Psoas muscle (tissue), 8 donors: Measurements from ENCODE around the gene COL13A1. TPM values are rescaled to one million over a fixed set of nuclear protein-coding genes. Genes with fewer than 3 reads are reported as not detected.

ENCODE experiments used
- ATAC-seq, 4 donors: fragments of 200-7000 bp; cut with Tn5 transposase; one replicate each; pipeline ENCODE4 v1.9.1; 2020; ENCODE audit warnings: moderate library complexity in 3 of 4, mild to moderate bottlenecking in 2 of 4
- DNase-seq, 2 donors: peaks; one replicate each; pipeline ENCODE4 v3.0.0-alpha.2; 2020
- H3K27ac ChIP-seq: fragments of 200-600 bp; one replicate; pipeline ENCODE4 v1.8.0; 2022
- H3K27me3 ChIP-seq, 3 donors: fragments of 200-600 bp in 1 of 3; one replicate each; pipeline versions ENCODE4 v1.6.1 to v1.8.0; 2013 to 2022; ENCODE audit warnings: low read length in 2 of 3, mild to moderate bottlenecking in 2 of 3, moderate library complexity in 1 of 3; ENCODE audit not compliant: insufficient read depth in 3 of 3
- H3K36me3 ChIP-seq, 2 donors: fragments of 200-600 bp in 1 of 2; one replicate each; pipeline versions ENCODE4 v1.6.1 to v1.8.0; 2013 to 2022; ENCODE audit warnings: low read depth in 1 of 2, mild to moderate bottlenecking in 1 of 2, moderate library complexity in 1 of 2; ENCODE audit not compliant: insufficient read depth in 1 of 2
- H3K4me1 ChIP-seq: fragments of 200-600 bp; one replicate; pipeline ENCODE4 v1.8.0; 2022
- H3K4me3 ChIP-seq: fragments of 200-600 bp; one replicate; pipeline ENCODE4 v1.8.0; 2022; ENCODE audit warnings: mild to moderate bottlenecking
- H3K9me3 ChIP-seq: fragments of 200-600 bp; one replicate; pipeline ENCODE4 v1.8.0; 2022
- WGBS, 3 donors: extraction: QIAGEN DNeasy Blood & Tissue Kit; methylation state at CpG; one replicate each; pipeline versions ENCODE4 v1.1.6 to v1.1.7; 2013; 5-methylcytosine and 5-hydroxymethylcytosine counted together
- intact Hi-C, 2 donors: fragments of 100-400 bp; cut with DNase I; formaldehyde crosslinking; loops; one replicate each; pipeline versions ENCODE4 v1.11.0 to v1.14.2; 2022
- polyA plus RNA-seq, 3 donors: library from polyadenylated mRNA; stranded (reverse); fragments of 200-250 nt; gene quantifications; one replicate each; pipeline ENCODE4 v1.2.3, GENCODE V29; 2013
- total RNA-seq, 4 donors: library from RNA; stranded (reverse); fragmentation: NEBNext Ultra II Directional in 2 of 4; extraction: Animal tissue kit (Norgen Biotek cat#: 25700) in 2 of 4; gene quantifications; one replicate each; pipeline versions ENCODE4 v1.2.1 to v1.2.4, GENCODE V29; 2021 to 2023
- TF ChIP-seq, protein P1 (sequence below): fragments of 200-600 bp; IDR thresholded peaks from one replicate; pipeline ENCODE4 v1.8.0; 2022; ENCODE audit warnings: antibody characterized with exemption
- donor health status: healthy with polysubstance abuse.
- donor health status: DM: no; HTN: no; CAD: no; lungs with moderate emphysema.
- donor health status: Bipolar disorder and iron deficiency.
- donor health status: healthy.
- donor health status: DM: yes; HTN: yes; CAD: no.
- donor health status: DM: no; HTN: no; CAD: no.
- donor health status: DM: no; HTN: no; CAD: no.
- donor health status: DM: yes; HTN: yes; CAD: no.

Gene COL13A1
- total and polyA plus RNA-seq, 7 donors = 0.35 to 10.7 (median 2.6) TPM

DNA sequence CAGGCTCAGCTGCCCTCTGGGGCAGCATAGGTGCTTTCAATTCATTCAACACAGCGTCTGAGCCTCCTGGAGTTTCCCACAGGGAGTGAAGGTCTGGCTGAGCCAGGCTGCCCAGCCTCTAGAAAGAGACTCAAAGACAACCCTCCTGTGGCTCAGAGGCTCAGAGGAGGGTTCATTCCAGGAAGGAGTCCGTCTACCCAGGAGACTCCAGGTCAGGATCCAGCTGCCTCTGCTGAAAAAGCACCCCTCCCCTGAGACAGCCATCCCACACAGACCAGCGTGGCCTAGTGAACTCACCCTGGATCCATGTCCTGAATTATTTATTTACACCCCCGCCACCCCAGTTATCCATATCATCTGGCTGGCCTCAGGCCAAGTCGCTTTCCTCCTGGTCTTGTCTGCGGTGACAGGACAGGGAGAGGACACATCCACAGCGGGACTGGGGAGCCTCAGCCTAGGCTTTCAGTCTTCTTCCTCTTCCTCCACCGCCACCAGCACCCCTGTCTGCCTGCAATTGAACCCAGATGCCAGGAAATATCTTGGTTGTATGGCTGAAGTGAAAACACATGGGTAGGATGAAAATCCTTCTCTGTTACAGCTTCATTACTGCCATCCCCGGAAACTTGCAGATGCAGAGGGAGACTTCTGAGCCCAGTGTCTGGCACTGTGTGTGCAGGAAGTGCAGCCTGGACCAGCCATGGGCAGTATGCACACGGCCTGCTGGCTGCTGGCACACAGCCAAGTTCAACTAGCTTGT is 44.0 kb upstream of the COL13A1 start:
- no peak for DNase-seq
- Histone ChIP-seq H3K4me3 (no peak overlapping the region), H3K27ac (no peak overlapping the region), H3K9me3 (no peaks in the 10 kb centered on the region), H3K36me3 (no peaks in the 10 kb centered on the region), H3K4me1 (no peaks in the 10 kb centered on the region), H3K27me3 (no peaks in the 10 kb centered on the region)
- peak in 1 of 4 donors; percentile 56 for ATAC-seq
- intact Hi-C loops = no loop called here
- WGBS, 3 donors = 43 to 48% (median 45%) methylated on average over 10 of the region's 10 CpGs
- TF ChIP-seq, protein P1, sequence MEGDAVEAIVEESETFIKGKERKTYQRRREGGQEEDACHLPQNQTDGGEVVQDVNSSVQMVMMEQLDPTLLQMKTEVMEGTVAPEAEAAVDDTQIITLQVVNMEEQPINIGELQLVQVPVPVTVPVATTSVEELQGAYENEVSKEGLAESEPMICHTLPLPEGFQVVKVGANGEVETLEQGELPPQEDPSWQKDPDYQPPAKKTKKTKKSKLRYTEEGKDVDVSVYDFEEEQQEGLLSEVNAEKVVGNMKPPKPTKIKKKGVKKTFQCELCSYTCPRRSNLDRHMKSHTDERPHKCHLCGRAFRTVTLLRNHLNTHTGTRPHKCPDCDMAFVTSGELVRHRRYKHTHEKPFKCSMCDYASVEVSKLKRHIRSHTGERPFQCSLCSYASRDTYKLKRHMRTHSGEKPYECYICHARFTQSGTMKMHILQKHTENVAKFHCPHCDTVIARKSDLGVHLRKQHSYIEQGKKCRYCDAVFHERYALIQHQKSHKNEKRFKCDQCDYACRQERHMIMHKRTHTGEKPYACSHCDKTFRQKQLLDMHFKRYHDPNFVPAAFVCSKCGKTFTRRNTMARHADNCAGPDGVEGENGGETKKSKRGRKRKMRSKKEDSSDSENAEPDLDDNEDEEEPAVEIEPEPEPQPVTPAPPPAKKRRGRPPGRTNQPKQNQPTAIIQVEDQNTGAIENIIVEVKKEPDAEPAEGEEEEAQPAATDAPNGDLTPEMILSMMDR = no peak

DNA sequence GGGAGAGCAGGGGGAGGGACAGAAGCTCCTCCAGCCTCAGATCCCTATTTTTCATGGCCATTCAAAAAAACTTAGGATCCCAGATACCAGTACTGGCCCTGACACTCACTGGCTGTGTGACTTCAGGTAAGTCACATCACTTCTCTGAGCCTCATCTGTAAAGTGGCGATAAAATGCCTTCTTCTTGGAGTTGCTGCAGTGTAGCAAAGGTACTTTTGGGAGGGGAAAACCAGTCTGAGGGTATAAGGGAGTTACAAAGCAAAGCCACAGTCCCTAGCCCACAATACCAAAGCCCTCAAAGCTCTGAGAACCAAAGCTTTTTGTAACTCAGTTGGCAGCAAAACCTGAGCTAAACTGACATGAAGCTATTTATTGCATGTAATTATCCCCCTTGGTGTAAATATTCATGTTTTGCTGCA is 43.4 kb upstream of the COL13A1 start:
- ATAC-seq (no peak), DNase-seq (no peak)
- no peaks in the 10 kb centered on the region for H3K4me1 ChIP-seq
- intact Hi-C loops = no loop called here
- WGBS, 3 donors = 88 to 95% (median 95%) methylated on average over 1 of the region's 1 CpG
- TF ChIP-seq, protein P1 = no peak
- H3K27ac ChIP-seq = no peak overlapping the region
- H3K4me3 ChIP-seq = no peak overlapping the region
- no peaks in the 10 kb centered on the region for H3K9me3 ChIP-seq
- H3K27me3 ChIP-seq = no peaks in the 10 kb centered on the region
- H3K36me3 ChIP-seq = no peaks in the 10 kb centered on the region

DNA sequence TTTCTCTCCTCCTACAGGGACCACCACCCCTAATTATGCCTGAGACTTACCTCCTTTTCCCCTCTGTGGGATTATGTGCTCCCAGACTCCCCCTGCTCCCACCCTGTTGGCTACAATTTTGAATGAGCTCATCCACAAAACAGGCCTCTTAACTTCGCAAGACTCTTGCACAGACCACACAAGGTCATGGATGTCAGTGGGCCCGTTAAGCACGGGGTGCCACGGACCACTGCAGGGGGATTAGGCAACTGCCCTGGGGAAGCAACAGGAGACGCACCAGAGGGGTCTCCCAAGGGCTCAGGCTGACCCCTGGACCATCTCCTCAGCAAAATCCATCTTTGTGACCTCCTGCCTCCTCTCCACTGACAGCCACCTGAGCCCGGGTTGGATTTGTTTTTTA is 42.1 kb upstream of the COL13A1 start:
- DNase-seq = no peak
- no peaks in the 10 kb centered on the region for H3K36me3 ChIP-seq
- intact Hi-C loops = no loop called here
- no peaks in the 10 kb centered on the region for H3K9me3 ChIP-seq
- TF ChIP-seq, protein P1 = no peak
- H3K27me3 ChIP-seq = no peaks in the 10 kb centered on the region
- ATAC-seq = no peak
- no peak overlapping the region for H3K4me3 ChIP-seq
- no peaks in the 10 kb centered on the region for H3K4me1 ChIP-seq
- H3K27ac ChIP-seq = no peak overlapping the region
- 64 to 73% (median 66%) methylated on average over 6 of the region's 6 CpGs for WGBS, 3 donors

DNA sequence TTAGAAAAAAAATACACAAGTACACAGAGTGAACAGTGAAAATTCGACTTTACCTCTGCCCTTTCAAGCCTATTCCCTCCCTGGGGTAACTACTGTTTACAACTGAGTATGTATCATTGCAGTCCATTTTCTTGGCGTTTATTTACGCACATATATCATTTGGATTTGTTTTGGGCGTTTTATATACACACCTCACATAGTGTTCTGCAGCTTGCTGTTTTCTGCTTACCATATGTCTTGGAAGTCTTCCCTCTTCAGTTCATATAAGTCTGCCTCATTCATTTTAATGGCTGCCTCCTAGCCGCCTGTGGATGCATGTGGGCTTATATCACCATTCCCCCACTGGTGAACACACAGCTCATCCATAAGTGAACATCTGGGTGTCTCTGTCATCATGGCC is 41.6 kb upstream of the COL13A1 start:
- intact Hi-C loops = no loop called here
- no peak for ATAC-seq
- H3K4me1 ChIP-seq = no peaks in the 10 kb centered on the region

More for the DNA sequence above, 41.6 kb upstream of the COL13A1 start:
- H3K27ac ChIP-seq = no peak overlapping the region
- WGBS, 3 donors = 84 to 87% (median 85%) methylated on average over 5 of the region's 5 CpGs
- H3K9me3 ChIP-seq = no peaks in the 10 kb centered on the region
- H3K4me3 ChIP-seq = no peak overlapping the region
- H3K36me3 ChIP-seq = no peaks in the 10 kb centered on the region
- TF ChIP-seq, protein P1 = no peak
- no peaks in the 10 kb centered on the region for H3K27me3 ChIP-seq
- no peak for DNase-seq
